NCI-H748 (cell line): ENCODE results near the gene AOPEP.

Source experiments
- DNase-seq: peaks from one replicate; lab custom pipeline; 2025; ENCODE audit not compliant: unreplicated experiment; lab: John Stamatoyannopoulos, UW

The AOPEP gene

DNA sequence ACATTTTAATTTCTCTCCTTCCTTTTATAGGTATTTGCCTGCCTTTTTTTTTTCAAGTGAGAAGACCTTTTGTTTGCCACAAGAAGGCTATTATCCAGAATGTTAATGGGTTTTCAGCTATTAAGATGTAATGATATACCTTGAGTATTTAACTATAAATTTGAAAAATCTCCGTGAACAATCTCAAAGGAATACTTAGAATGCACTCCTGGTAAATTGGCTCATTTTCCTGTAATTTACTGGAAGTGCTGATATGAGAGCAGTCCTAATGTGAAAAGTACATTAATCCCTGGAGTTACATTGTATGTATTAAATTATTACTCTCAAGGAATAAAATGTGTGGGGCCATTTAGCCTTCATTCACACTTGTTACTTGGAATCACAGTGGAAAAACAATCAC, 32.4 kb downstream of the AOPEP start:
- DNase-seq: no peak

DNA sequence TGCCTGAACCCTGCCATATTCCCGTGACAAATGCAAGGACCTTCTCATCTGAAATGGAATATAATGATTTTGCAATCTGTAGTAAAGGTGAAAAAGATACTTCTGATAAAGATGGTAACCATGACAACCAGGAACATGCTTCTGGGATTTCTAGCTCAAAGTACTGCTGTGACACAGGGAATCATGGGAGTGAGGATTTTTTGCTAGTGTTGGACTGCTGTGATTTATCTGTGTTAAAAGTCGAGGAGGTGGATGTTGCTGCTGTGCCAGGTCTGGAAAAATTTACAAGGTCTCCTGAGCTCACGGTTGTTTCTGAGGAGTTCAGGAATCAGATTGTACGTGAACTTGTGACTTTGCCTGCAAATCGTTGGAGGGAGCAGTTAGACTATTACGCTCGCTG, 33.5 kb downstream of the AOPEP start:
- no peak for DNase-seq

DNA sequence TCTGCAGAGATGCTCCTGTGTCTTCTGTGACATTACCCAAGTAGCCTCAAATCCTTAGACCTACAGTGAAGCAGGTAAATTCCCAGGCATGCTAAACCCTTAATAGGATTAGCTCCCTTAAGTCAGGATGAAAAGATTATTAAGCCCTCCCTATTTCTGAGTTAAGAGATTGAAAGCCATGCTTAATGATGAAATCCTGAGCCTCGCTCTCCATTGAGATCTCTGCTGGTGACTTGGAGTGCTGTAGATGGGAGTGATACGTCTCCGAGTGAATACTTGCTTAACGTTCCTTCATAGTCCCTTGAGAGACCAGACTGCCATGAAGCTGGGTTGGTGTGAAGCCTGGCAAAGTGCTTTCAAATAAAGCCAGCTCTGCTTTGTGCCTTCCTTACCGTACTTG, 34.2 kb downstream of the AOPEP start:
- no peak for DNase-seq

DNA sequence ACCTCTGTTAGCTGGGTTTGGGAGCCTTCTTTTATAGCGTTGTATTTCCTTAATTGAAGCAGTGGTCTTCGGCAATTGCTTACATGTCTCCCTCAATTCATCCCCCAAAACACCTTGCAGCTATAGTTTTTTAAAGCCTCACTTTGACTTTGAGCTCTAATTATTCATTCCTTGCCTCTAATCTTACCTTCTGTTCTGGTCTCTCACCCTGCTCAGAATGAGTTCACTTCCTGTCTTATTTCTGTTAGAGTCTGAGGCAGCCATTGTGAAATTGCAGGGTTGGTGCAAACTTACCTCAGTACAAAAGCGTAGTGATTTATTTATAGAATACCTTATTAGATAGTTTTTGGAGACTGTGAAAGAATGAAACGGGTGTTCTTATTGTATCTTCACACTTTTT, 35.0 kb downstream of the AOPEP start:
- DNase-seq: no peak

DNA sequence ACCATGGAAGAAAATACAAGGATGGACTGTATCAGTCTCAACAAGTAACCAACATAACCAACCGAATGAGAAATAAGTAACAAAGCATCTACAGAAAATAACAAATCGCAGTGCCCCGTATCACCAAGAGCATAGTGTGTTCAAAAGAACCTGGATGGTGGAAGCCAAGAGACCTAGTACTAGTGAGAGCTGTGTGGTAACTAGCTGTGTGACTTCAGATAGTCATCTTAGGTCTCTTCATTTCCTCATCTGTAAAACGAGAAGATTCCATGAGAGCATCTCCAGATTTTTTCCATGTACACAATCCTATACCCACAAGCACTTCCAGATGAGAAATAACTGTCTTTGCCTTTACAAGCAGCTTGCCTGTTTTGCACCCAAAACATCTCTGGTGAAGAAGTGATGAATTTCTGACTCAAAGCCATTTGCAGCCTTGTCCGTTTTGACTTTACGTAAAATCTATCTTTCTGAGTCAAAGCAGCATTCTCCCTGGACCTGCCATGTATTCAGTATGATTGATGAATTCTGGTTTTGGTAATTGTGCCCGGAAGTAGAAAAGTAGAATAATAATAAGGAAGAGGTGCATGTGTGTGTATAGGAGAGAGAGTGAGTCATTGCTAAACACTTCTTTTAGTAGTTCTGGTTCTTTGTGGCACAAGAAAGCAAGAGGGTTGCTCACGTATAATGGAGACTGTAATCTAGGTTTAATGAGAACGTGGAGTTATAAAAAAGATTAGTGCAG, 41.0 kb downstream of the AOPEP start:
- no peak for DNase-seq

DNA sequence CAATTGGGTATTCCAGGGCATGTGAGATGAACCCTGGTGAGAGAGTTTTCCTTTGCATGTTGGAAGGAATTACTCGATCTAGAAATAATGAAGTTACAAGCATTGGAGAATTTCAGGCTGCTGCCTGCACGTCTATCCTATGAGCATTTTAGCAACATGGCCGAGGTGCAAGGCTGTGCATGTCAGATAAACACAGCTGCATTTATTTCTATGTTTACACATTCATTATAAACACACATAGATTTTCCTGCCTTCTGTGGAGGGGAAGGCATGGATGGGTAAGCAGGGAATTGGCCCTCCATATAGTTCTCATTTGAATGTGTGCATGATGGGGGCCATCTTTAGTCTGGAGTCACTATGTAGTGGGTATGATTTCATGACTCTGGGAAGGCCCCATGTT, 42.3 kb downstream of the AOPEP start:
- DNase-seq: peak; percentile 52

DNA sequence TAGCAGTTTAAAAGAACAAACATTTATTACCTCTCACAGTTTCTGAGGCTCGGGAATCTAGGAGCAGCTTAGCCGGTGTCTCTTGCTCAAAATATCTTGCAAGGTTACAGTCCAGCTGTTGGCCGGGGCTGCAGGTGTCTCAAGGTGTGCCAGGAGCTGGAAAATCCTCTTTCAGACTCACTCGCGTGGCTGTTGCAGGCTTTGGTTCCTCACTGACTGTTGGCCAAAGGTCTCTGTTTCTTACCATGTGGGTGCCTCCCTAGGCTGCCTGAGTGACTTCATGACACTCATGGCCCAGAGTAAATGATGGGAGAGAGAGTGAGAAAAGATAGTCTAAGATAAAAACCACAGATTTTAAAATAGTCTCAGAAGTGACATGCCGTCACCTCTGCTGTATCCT, 43.8 kb downstream of the AOPEP start:
- no peak for DNase-seq

- DNase-seq: no peak
These were observed 44.6 kb downstream of the AOPEP start for GRCh38 chr9:94771096-94771495.

GRCh38 chr9:94772144-94772543, 45.6 kb downstream of the AOPEP start:
- DNase-seq: peak; percentile 15

DNA sequence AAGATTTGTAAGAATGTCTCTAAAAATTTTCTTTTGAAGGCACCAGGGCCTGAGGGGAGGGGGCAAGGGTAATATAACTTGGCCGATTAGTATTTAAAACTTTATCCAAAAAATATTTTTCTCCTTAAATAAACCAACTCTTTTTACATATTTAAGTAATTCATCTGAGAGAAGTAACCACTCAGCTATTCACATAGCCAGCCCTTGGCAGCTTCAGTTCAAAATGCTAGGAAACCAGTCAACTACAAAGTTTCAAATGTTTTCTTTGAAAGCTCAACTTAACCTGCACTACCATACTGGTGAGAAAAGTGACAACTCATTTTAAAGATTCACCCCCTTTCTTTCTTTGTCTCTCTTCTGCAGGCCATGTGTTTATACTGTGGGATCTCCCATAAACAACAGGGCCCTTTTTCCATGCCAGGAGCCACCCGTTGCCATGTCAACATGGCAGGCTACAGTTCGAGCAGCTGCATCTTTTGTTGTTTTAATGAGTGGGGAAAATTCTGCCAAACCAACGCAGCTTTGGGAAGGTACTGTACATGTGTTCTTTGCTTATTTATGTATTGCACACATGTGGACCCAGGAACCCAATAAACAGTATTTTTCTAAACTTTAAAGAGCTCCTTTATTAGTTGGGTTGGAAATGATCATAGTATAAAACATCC, 46.3 kb downstream of the AOPEP start:
- peak; percentile 98 for DNase-seq

DNA sequence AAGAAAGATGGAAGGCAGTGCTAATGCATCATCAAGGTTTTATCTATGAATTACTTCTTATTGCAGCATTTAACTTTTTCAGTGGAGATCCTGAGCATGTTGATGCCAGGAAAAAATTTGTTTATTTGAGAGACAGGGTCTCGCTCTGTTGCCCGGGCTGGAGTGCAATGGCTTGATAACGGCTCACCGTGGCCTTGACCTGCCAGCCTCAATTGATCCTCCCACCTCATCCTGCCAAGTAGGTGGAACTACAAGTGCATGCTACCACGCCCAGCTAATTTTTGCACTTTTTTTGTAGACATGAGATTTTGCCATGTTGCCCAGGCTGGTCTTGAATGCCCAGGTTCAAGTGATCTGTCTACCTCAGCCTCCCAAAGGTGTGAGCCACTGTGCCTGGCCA, 47.2 kb downstream of the AOPEP start:
- peak; percentile 61 for DNase-seq

DNA sequence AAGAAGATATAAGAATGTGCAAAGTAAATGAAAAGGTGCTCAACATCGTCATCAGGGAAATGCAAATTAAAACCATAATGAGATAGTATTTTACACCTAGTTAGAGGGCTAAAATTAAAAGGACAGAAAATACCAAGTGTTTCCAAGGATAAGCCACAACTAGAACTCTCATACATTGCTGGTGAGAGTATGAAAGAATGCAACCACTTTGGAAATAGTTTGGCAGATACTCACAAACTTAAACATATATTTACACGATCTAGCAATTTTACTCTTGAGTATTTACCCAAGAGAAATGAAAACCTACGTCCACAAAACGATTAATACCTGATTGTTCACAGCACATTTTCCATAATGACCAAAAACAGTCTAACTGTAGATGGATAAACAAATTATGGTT, 51.5 kb downstream of the AOPEP start:
- peak; percentile 25 for DNase-seq

DNA sequence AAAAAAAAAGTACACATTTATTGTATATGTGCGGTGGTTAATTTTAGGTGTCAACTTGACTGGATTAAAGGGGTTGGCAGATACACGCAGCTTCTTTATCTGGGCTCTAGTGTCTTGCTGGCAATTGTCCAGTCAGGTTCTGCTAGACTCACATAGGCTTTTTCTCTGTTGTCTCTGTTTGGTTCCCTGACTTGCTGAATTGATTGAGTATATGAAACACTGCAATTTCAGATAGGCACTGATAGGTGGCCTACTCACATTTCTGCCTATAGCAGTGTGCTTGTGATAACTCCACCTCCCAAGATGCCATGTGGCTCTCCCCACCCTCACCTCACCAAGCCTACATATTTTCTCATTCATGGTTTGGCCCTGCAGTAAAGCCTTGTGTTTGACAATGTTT, 52.5 kb downstream of the AOPEP start:
- DNase-seq: peak; percentile 66

DNA sequence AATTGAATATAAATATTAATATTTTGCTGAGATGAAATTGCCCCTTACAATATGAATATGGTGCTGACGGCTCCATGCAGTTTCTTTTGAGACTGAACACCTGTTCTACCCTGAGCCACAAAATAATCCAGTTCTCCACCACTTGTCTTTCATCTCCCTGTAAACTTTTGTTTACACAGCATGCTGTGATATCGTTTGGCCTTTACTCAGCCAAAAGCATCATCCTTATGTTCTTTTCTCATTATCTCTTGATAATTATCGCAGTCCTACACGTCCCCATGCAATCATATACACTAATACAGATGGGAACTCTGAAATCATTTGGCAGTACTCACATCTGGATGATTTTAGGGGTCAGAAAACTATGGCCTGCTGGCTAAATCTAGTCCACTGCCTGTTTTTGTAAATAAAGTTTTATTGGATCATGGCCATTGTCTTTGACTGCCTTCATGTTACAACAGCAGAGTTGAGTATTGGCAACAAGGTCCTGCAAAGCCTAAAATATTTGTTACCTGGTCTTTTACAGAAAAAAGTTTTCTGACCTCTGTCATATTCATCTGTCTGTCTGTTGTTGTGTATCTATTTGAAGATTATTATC, 53.3 kb downstream of the AOPEP start:
- DNase-seq: peak; percentile 88

DNA sequence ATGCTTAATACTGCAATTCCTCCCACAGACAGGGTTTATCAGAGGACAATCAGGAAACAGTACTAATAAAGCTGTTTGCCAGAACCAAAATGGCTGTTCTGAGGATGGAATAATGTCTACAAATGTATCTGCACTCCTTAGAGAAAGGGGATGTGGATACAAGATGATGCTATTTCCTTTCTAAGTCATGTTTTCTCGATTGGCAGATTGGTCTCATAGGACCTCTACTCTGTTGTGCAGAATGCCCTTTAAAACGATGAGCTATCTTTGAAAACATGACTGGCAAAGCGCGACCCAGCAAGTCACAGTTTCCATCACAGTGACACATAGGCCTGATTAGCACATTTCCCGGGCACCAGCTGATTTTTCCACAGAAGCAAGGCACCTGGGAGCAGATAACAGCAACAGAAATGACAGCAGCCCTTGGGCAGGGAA, 54.0 kb downstream of the AOPEP start:
- DNase-seq: no peak

- DNase-seq: no peak
These were observed 56.0 kb downstream of the AOPEP start for GRCh38 chr9:94782355-94783101.

GRCh38 chr9:94783102-94783682, 56.7 kb downstream of the AOPEP start:
- DNase-seq: peak; percentile 95

- DNase-seq: no peak
These were observed 57.4 kb downstream of the AOPEP start for GRCh38 chr9:94783928-94784327.

GRCh38 chr9:94785215-94786169, 59.0 kb downstream of the AOPEP start:
- DNase-seq: peak; percentile 81

GRCh38 chr9:94786586-94786985, 60.1 kb downstream of the AOPEP start:
- no peak for DNase-seq
